GM18858 (cell line): ENCODE data around the gene ELMO1.

Experiments used
- ATAC-seq: cut with Tn5 transposase; IDR thresholded peaks from one replicate; pipeline ENCODE4 v1.9.1; 2021; ENCODE audit not compliant: unreplicated experiment

ELMO1 gene

DNA sequence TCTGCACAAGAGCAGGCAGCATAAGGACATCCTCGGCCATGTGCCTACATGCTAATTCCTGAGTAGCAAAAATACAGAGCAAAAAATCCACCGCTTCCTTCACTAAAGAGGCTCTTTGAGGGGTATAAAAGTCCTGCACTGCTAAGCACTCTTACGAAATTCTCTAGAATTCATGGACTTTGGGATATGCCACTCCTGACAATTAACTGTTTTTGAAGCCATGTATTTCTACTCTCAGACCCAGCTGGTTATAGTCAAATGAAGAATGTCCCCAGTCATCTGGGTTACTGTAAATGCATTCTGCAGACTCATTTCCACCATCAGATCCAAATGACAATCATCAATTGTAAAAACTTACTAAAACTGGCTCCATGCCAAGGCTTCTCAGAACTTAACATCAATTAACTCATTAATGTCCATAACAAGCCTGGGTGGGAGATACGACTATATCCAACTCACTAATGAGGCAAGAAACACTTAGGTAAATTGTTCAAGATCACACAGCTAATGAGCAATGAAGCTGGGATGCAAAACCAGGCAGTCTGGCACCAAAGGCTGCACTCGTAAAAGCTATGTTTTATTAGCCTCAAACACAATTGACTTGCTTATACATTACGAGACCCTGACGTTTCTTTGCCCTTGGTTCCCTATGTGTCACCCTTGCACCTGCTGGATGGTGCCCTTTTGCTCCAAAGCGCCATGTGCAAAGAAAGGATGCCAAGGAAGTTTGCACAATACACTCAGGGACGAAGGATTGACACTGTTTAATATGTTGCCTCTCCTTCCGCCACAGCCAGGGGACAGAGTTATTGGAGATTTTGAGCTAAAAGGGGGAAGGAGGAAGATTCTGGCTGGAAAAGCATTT lies 250.4 kb downstream of the ELMO1 start:
- ATAC-seq, result no peak

DNA sequence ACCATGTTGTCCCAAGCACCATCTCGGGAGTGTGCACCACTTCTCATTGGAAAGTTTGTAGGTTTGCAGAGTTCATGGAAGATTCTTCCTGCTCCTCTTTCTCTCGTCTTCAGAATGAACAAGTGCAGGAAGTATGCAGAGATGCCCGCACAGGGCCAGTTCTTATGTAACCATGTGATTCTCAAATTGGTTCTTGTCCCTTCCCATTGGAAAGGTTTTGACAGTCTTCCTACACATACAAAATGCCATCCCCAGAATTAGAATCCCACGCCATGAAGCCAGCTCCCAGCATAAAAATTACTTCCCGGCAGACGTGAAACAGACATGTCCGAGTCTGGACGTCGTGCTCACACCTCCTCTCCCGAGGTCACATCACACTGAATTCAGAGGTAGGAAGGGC lies 251.6 kb downstream of the ELMO1 start:
- no peak for ATAC-seq

DNA sequence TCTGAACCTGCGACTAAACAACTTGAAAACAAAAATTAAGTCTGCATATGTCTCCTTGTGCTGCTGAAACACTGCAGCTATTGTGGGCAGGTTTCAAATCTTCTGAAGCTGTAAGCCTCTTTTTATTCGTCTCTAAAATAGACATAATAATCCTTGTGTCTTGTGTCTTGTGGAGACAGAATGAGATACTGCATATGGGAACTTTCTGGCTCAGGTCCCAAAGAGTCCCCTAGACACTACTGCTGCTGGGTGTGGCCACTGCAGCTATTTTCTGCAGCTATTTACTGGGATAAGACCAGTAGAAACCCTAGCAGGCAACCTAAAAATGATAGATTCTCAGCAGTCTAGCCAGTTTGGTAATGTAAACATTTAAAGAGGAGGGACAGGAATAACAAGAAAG lies 252.0 kb downstream of the ELMO1 start:
- ATAC-seq, result no peak

DNA sequence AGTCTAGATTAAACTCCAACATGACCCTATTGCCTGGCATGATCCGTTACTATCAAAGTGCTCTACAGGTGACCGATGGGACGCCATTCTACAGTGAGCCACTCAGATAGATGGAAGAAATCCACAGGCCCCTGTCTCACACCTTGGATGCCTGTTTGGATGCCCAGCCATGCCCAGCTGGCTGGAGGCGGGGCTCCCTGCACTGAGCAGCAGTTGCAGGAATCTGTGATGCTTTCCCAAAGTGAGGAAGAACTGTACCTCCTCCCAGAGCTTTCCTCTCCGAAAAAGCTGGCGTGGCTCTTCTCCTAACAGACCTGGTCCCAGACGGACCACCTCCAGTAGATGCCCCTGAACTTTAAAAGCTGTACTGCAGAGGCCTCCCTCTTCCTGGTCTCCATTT lies 253.3 kb downstream of the ELMO1 start:
- no peak for ATAC-seq

DNA sequence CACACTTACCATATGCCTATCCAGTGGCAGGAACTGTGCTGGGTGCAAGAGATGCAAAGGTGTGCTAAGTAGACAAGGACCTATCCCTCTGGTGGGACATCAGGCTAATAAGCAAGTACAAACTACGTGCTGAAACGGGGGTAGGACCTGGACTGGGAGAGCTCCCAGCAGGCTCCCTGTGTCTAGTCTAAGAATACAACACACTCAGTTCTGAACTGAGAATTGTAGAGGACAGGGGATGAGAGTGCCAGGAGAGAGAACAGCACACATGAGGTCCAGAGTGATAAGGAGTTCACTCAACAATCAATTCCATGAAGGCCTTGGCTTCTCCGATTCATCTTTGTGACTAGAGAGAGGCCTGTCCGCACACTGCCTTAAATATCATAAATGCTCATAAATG lies 253.7 kb downstream of the ELMO1 start:
- no peak for ATAC-seq

DNA sequence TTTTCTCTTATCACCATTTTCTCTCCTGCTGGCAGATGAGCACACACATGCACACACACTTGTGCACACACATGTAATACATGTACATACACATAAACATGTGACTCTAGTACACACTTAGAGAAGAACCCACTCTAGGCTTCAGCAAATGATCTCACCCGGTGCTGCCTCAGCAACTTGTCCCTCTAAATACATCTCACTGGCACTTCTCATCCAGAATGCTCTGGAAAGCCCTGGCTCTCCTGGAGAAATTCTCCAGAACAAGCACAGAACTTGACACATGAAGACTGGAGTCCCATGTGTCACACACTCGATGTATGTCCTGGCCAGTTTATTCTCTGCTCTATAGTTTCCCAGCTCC lies 254.9 kb downstream of the ELMO1 start:
- ATAC-seq, result no peak

DNA sequence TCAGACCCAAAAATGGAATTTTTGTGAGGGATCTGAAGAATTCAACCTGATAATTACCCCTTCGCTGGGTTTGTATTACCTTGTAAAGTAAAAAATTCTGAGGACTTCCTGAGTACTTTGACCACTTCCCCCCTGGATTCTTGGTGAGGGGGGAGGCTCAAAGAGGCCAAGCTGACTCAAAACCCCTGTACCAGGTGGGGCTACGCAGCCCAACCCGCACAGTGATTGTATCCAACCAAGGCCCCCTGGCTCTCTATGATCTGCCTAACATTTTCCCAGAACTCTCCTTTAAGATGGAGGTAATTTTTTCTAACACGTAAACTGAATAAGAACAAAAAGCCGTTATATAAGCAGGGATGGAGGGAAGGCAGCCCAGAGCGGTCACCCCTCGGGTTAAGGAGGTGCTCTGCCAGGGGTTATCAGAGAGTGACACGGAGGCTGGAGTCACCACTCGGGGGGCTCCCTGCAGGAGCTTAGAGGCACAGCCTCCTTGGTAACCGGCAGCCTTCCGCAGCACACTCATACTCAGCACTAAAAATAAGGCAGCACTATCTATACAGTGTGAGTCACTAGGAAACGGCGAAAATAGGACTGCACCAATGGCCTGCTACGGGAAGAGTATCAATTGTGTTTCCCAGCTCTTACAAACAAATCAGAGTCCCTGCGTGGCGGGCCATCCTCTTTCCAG lies 255.4 kb downstream of the ELMO1 start:
- no peak for ATAC-seq

DNA sequence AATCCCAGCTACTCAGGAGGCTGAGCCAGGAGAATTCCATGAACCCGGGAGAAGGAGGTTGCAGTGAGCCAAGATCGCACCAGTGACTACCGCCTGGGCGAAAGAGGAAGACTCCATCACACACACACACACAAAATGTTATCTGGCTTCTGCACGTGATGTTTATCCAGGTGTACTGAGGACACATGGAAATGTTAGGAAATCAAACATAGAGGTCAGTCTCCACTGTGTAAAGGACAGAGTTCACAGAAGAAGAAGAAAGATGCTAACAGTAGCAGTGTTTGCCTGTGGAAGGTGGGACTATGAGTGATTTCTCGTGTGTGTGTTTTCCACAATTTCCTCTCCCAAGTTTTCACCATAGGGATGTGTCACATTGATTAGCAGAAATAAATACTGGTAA lies 256.9 kb downstream of the ELMO1 start:
- no peak for ATAC-seq

DNA sequence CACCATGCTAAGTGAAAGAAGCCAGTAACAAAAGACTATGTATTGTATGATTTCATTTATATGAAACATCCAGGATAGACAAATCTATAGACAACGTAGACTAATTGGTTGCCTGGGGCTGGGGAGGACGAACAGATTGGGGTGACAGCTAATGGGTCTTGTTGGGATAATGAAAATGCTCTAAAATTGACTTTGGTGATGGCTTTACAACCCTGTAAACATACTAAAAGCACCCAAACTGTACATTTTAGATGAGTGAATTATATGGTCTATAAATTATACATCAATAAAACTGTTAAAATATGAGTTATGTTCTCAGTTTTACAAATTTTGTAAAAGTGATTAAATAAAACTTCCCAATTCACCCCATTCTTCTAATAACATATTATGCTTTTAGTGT lies 261.5 kb downstream of the ELMO1 start:
- no peak for ATAC-seq

DNA sequence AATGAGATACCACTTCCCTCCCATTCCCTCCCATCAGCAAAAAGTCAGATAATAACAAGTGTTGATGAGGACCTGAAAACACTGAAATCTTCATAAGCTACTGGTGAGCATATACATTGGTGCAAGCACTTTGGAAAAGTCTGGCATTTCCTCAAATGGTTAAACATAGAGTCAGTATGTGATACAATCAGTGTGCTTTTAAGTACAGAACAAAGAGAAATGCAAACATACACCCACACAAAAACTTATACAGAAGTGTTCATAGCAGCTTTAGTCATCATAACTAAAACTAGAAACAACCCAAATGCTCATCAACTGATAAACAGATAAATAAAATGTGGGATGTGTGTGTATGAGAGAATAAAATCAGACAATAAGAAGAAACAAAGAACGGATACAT lies 261.9 kb downstream of the ELMO1 start:
- no peak for ATAC-seq

DNA sequence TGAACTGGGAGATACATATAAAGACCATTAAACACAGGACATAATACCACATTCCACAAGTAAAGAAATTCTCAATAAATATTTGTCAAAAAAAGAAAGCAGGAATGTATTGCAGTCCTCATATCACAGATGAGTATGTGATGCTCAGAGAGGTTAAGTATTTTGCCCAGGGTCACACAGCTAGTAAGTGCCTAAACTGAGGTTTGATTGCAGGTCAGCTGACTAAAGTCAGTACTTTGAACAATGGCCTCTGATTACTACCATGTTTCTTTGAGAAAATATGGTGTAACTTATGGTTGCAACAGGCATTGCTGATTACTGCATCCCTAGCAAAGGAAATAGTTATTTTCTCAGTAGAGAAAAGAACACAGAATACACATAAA lies 267.1 kb downstream of the ELMO1 start:
- ATAC-seq, result no peak

DNA sequence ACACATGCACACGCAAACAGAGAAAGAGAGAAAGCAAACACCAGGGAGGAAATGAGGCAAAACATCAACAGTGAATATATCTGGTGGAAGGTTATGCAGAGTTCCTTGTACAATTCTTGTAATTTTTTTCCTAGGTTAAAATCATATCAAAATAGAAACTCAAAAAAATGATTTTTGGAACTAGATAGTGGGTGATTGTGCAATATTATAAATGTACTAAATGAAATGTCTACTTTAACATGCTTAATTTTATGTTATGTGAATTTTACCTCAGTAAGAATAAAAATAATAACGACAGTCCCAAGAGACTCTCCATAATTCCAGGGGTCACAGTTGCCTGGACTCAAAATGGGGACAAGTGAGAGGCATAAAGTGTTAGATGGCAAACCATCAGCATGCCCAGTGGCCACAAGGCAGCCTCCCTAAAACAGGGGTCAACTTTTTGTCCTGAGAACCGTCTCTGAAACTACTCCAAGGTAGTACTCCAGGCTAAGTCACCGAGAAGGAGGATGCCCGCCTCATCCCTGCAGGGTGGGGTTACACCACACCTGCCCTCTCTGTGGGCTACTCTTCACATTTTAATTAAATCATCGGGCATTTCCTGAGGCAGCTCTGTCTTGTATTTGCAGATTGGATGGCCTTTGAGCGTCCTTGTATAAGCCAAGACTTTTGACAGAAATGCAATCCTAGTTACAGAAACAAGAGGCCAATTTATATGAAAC lies 267.7 kb downstream of the ELMO1 start:
- no peak for ATAC-seq

DNA sequence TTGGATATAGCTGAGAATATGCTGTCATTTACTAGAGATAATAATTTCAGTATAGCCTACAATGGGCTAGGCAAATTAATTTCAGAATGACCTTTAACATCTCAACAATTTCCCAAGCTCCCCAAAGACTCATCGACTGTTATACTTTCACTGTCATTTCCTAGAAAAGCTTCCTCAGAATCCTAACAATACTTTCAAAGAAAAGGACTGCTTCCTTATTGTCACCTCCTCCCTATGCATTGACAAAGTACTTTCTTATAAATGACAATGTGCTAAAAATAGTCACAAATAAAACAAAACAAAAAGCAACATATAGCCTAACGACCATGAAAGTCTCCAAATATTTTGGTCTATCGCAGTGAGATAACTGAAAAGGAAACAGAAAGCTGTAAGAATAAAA lies 272.6 kb downstream of the ELMO1 start:
- ATAC-seq, result no peak

DNA sequence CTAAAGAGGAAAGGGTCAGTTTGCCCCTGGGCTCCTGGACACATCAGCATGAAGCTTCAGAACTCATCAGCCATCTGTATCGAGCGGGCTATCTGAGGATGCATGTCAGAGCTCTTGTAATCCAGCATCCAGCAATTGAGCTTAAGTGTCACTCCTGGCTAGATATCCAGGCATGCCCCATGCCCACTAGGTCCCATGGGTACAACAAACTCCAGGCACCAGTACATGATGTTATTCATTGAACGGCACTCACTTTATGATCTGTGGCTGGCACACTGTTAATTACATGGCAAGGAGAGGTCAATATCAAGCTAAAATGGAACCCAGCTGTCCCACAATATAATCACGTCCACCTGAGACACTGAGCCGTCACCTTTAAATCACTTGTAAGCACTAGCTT lies 274.2 kb downstream of the ELMO1 start:
- no peak for ATAC-seq

DNA sequence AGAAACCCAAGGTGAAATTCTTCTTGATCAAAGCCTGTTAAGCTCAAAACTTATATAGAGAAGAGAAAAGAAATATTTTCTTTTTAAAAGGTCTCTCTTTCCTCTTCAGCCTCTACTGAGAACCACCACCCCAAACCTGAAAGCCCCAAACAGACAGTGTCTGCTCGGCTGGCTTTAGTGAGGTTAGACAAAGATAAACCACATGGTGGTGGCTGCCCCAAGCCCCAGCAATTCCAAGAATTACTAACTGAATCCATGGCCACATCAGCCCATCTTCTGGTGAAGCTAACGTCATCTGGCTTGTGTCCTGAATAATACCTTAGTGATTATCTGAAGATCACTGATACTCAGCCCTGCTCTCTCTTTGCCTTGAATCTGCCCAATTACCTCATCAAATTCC lies 275.0 kb downstream of the ELMO1 start:
- ATAC-seq, result no peak

DNA sequence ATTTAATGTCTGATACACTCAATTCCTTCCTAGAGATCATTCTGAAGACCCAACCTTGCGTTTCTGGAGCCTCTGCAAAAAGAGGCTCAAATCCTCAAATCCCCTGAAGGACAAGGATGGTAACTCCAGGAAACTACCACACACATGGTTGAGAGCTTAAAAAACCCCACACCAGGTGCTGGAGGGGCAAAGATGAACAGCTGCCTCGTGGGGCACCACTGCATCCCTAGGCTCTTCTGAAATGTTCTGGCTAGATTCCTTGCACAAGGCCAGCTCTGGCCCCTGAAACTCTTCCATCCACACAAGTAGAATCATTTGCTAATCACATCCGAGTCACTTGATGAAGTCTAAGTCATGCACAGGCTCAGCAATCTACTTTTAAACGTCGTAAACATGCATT lies 286.6 kb downstream of the ELMO1 start:
- ATAC-seq, result no peak

DNA sequence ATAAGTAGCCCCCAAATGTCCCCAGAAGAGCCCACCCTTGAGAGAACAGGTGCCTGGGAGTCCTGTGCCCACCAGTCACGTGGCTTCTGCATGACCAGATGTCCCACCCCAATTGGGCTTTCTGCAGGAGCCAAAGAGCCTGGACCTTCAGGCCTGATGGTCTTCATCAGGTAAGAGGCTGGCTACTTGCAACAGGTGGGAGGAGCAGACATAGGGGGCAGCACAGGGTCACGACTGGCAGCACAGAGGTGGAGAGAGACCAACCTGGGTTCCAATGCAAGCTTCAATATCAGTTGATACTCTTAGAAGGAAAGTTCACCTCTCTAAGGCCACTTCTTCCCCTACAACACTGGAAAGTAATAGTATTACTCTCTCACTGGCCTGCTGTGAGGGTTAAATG lies 288.0 kb downstream of the ELMO1 start:
- no peak for ATAC-seq

DNA sequence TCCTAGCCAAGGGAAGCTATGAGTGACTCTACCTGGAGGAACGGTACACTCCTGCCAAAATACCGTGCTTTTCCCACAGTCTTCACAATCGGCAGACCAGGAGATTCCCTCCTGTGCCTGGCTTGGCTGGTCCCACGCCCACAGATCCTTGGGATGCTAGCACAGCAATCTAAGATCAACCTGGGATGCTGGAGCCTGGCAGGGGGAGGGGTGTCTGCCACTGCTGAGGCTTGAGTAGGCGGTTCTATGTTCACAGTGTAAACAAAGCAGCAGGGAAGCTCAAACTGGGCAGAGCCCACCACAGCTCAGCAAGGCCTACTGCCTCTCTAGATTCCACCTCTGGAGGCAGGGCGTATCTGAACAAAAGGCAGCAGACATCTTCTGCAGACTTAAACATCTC lies 295.3 kb downstream of the ELMO1 start:
- no peak for ATAC-seq

DNA sequence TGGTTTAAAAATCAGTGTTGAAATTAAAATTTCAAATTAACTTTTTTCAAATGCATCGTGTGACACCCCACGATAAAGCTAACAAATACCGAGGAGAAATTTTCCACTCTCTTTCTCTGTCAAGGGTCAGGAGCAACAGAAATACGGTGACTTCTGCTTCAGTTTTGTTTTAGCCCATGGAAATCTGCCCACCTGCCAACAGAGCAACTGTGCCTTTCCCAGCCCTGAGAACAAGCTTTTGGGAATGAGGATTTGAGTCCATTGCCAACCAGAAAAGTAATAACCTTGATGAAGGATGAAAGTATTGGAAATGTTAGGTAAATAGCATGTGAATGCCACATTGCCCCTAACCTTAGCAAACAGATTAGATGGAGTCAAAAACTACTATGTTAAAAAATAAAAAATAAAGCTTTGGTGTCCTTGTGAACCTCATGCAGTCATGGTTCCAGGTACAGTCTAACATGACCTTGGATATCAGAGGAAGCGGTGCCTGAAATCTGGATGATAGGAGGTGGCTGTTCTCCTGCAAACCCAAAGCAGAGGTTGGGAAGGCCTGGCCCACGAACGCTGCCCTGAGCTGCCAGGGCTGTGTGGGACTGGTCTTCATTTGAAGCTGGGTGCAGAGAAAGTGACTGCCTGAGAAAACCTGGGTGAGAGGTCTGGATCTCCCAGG lies 296.8 kb downstream of the ELMO1 start:
- no peak for ATAC-seq

DNA sequence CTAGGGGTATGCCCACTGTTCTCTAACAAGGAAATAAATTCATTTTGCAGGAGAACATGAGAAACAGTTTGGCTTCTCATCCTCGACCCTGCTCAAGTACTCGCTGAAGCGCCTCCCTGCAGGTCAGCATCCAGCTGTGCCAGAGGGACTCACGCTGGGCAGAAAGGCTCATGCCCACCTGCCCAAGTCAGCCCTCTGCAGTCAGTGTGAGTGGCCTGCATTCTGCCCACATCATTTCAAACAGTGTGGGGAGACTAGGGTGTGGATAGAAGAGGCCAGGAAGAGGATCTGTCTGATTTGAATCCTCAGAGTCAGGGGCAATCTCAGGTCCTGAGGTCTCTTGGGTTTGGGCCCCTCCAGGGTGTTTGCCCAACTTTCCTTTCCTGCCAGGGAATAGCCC lies 297.8 kb downstream of the ELMO1 start:
- no peak for ATAC-seq

DNA sequence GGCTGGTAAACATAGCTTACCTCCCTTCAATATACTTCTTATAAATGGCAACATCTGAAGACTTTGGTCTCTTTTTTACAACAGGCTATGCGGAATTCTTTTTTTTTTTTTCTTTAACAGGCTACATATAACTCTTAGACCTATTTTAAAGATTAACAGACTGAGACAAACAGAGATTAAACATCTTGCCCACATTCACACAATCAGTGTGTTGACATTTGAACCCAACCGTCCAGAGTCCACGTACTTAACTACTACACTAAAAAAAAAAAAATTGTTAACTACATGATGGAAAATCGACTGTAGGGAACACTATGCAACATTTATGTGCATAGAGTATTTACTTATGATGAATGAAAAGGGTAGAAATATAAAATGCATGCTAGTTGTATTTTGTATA lies 298.5 kb downstream of the ELMO1 start:
- ATAC-seq, result no peak

DNA sequence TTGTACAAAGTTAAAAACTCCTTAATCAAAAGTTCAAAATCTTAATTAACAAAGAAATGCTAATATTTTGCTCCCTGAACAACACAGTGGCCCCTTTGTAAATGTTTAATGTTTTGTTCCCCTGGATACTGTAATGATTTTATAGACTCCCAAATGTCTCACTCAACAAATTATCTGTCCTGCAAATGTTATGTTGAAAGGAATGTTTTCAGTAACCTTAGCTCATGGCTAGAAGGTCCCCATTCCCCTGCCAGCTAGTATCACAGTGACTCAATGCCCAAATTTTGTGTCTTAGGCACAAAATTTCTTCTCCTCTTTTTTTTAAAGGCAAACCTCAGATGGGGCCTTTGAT lies 298.9 kb downstream of the ELMO1 start:
- no peak for ATAC-seq
